ENCODE measurements around the gene ROMO1. TPM values are rescaled to one million over a fixed set of nuclear protein-coding genes. Genes with fewer than 3 reads are reported as not detected.

Gene ROMO1
- total and polyA plus RNA-seq, 10 of the 15 experiments (the other 5 are each of a cell fraction or from before 2014, with no cell fraction given): 23.2 to 631 (median 352) TPM

DNA sequence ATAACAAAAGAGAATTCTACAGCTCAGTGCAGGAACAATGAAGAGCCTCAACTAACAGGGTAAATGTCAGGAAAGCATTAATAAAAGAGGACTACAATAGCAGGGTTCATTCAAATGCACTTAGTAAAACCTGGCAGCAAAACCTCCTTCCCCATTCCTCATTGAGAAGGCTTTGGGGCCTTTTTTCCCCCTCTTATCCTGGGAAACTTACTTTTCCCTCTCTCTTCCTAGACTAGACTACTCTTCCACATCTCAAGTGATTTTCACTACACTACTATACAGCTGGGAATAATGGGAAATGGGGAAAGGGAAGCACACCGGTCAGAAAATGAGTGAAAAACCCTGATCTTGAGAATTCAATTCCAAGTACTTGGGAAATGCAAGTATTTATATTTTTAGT is 10.1 kb downstream of the ROMO1 start:
- H3K4me1 ChIP-seq (ENCODE audit: control insufficient read depth, insufficient read depth, low read length): peaks cover 13% of the 10 kb centered on the region
- 96% methylated on average over 1 of the region's 1 CpG for WGBS (ENCODE audit: insufficient coverage, insufficient replicate concordance, low lambda C conversion rate, missing lambda C conversion rate)
- no peak for DNase-seq (ENCODE audit: low read depth, low spot score)
- no peak overlapping the region for H2AFZ ChIP-seq (ENCODE audit: control insufficient read depth, low read depth, low read length)
- ChIA-PET SMC1A (ENCODE audit: uncharacterized antibody, unreplicated experiment) (interaction anchor here (0.8 to 1.1 kb wide), 3 partner anchors 10 to 22 kb away, joined by 3 to 4 read pairs (median 3); partner anchors contain the start of genes NFS1 and ROMO1), POLR2A (interaction anchor here (0.6 kb wide), 1 partner anchor 63 kb away, joined by 7 read pairs; no protein-coding TSS in a partner anchor), CTCF (interaction anchor here (1.4 kb wide), 1 partner anchor 10 kb away, joined by 4 read pairs; the partner anchor contains the start of genes NFS1 and ROMO1), RAD21 (ENCODE audit: unreplicated experiment) (interaction anchor here (1.1 kb wide), 1 partner anchor 33 kb away, joined by 3 read pairs; the partner anchor contains the start of gene RBM39)
- H4K20me1 ChIP-seq (ENCODE audit: control insufficient read depth, insufficient read depth): peaks cover 13% of the 10 kb centered on the region
- peaks cover 14 to 51% of the 10 kb centered on the region in 2 experiments for H3K36me3 ChIP-seq (ENCODE audit: control insufficient read depth in 2 of 2, insufficient read depth in 2 of 2, low read length in 1 of 2)
- no TSS peak for BruUV-seq (replicated peaks)
- H3K27me3 ChIP-seq (replicated peaks in 1 of 2; ENCODE audit: control insufficient read depth in 2 of 2, insufficient read depth in 2 of 2, low read length in 1 of 2): no peaks in the 10 kb centered on the region
- no peaks in the 10 kb centered on the region for H3K9me3 ChIP-seq (replicated peaks; ENCODE audit: control insufficient read depth, insufficient read depth, low read length)
- no peak for TF ChIP-seq POLR2AphosphoS2 (IDR thresholded peaks at IDR 0.05; ENCODE audit: low read depth, low read length)
- no peak for TF ChIP-seq RAD51 (IDR thresholded peaks at IDR 0.05)
- no peak for TF ChIP-seq REST (IDR thresholded peaks at IDR 0.05; ENCODE audit: low read depth, low read length)
- TF ChIP-seq POLR2AphosphoS5 (IDR thresholded peaks at IDR 0.05; ENCODE audit: low read length): peak; percentile 81
- TF ChIP-seq ATF2 (IDR thresholded peaks at IDR 0.05; ENCODE audit: low read length): no peak
- TF ChIP-seq MLLT1 (IDR thresholded peaks at IDR 0.05): no peak
- TF ChIP-seq CBX5 (IDR thresholded peaks at IDR 0.05; ENCODE audit: low read depth): no peak
- no peak for TF ChIP-seq ETV6 (conservative IDR thresholded peaks at IDR 0.05 in 1 of 2, IDR thresholded peaks at IDR 0.05 in 1 of 2; ENCODE audit: borderline replicate concordance in 1 of 2, low read depth in 1 of 2)
- no peak overlapping the region for H3K27ac ChIP-seq (ENCODE audit: control insufficient read depth, insufficient read depth)
- no peak overlapping the region for H3K4me2 ChIP-seq (ENCODE audit: control insufficient read depth, insufficient read depth)
- no peak overlapping the region for H3K4me3 ChIP-seq
- no peak overlapping the region for H3K9ac ChIP-seq (ENCODE audit: control insufficient read depth, insufficient read depth, low read length)
- in situ Hi-C loops (cut with MboI) (no loop called here), intact Hi-C loops (cut with micrococcal nuclease; ENCODE audit: unreplicated experiment) (no loop called here)
- peak; percentile 5; the same call in 1 of the 3 replicates for ATAC-seq
- peaks cover 27% of the 10 kb centered on the region for H3K79me2 ChIP-seq (ENCODE audit: control insufficient read depth, insufficient read depth, low read length)
- FAIRE-seq: no peak

Data from GM12878 (cell line).